ENCODE data around the gene S100A13. TPM values are rescaled to one million over a fixed set of nuclear protein-coding genes. Genes with fewer than 3 reads are reported as not detected.
"Not testable (repeated sequence)": the region's sequence is repeated elsewhere in the genome, so short reads cannot be mapped to it uniquely, and the experiment has no call there.

Gene S100A13
- 30.2 and 33.7 TPM in 2 replicates for total RNA-seq
- long read RNA-seq, partial matches to known transcripts: 7 of 7 reads
- long read RNA-seq, other reads (novel, unspliced or antisense): 0 of 7 reads

DNA sequence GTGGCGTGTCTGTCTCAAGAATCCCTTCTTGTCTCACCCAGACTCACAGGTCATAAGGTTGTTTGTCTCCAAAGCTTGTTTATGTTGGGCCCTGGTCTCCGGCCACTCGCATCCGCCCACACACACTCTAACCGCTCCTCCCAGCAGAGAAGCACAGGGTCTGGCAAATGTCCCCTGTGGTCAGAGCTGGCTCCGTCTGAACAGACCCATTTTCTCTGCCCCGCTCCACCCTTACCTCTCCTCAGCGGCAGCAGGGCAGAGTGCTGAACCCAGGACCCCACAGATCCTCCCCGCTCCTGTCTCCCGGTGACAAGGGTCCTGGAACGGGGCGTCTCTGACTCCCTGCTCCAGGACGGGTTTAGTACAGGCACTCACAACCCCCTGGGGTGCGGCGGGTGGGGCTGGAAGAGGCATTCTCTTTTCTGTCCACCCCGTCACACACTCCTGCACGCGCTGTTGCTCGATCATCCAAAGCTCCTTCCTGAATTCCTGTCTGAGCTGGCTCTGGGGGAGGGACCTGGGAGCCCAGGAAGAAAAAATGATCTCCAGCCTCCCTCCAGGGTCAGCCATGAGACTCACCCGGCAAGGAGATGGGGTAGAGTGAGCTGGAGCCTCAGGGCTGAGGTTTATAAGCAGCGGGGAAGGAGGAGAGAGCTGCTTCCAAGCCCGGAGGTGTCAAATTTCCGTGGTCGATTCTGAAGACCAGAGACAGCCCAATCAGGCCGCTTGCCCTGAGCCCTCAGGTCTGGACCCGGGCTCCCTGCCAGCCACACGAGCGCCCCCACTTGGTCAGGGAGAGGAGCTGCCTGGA, at the start of gene S100A13:
TSS of gene S100A13 (minus strand) at position 602 of the 811 bp plus-strand sequence. CDS start 1,033 bp downstream, outside the sequence.
- peaks cover 47% of the 10 kb centered on the region for H3K4me1 Mint-ChIP-seq
- no peaks in the 10 kb centered on the region for H3K36me3 Mint-ChIP-seq (ENCODE audit: low read depth)
- peak within 1 kb of the TSS; percentile 96 for H3K27ac Mint-ChIP-seq (ENCODE audit: unreplicated experiment)
- no peaks in the 10 kb centered on the region for H3K27me3 Mint-ChIP-seq (ENCODE audit: low read depth)
- H3K4me3 Mint-ChIP-seq: peak within 1 kb of the TSS; percentile 90
- DNase-seq (ENCODE audit: low read depth, low spot score): peak; percentile 87
- no peaks in the 10 kb centered on the region for H3K9me3 Mint-ChIP-seq
- TF ChIP-seq, protein P1, sequence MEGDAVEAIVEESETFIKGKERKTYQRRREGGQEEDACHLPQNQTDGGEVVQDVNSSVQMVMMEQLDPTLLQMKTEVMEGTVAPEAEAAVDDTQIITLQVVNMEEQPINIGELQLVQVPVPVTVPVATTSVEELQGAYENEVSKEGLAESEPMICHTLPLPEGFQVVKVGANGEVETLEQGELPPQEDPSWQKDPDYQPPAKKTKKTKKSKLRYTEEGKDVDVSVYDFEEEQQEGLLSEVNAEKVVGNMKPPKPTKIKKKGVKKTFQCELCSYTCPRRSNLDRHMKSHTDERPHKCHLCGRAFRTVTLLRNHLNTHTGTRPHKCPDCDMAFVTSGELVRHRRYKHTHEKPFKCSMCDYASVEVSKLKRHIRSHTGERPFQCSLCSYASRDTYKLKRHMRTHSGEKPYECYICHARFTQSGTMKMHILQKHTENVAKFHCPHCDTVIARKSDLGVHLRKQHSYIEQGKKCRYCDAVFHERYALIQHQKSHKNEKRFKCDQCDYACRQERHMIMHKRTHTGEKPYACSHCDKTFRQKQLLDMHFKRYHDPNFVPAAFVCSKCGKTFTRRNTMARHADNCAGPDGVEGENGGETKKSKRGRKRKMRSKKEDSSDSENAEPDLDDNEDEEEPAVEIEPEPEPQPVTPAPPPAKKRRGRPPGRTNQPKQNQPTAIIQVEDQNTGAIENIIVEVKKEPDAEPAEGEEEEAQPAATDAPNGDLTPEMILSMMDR (conservative IDR thresholded peaks at IDR 0.05): peak; percentile 77

- Mint-ChIP-seq H3K27ac (ENCODE audit: unreplicated experiment) (no peak overlapping the region), H3K4me3 (peak overlapping the region; percentile 84), H3K36me3 (ENCODE audit: low read depth) (peaks cover 7% of the 10 kb centered on the region), H3K9me3 (no peaks in the 10 kb centered on the region), H3K27me3 (ENCODE audit: low read depth) (peaks cover 22% of the 10 kb centered on the region), H3K4me1 (peaks cover 24% of the 10 kb centered on the region)
- no peak for DNase-seq (ENCODE audit: low read depth, low spot score)
- TF ChIP-seq, protein P1 (conservative IDR thresholded peaks at IDR 0.05): no peak
These were observed 46.2 kb upstream of the S100A13 start for GRCh38 chr1:153673511-153673910.

DNA sequence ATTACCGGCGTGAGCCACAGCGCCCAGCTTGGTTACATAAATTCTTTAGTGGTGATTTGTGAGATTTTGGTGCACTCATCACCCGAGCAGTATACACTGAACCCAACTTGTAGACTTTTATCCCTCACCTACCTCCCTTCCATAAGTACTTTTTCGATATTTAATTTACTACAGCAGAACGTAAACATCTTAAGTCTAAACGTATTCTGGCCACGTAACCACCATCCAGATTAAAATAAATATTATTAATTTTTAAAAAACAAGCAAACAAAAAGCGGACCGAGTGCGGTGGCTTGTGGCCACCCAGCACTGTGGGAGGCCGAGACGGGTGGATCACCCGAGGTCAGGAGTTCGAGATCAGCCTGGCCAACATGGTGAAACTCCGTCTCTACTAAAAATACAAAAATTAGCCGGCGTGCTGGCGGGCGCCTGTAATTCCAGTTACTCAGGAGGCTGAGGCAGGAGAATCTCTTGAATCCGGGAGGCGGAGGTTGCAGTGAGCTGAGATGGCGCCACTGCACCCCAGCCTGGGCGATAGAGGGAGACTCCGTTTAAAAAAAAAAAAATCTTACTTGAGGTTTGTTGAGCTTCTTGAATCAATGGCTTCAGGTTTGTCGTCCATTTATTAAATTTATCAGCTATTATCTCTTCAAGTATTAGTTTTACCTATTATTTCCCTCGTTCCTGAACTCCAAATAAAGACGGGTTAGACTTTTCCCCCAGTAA, 44.5 kb upstream of the S100A13 start:
- Mint-ChIP-seq H3K4me1 (peaks cover 24% of the 10 kb centered on the region), H3K36me3 (ENCODE audit: low read depth) (peaks cover 16% of the 10 kb centered on the region)
- DNase-seq (ENCODE audit: low read depth, low spot score): peak; percentile 43
- H3K27me3 Mint-ChIP-seq (ENCODE audit: low read depth); H3K9me3 Mint-ChIP-seq; H3K4me3 Mint-ChIP-seq; H3K27ac Mint-ChIP-seq (ENCODE audit: unreplicated experiment): not testable (repeated sequence)
- TF ChIP-seq, protein P1 (conservative IDR thresholded peaks at IDR 0.05): peak; percentile 35

- no peak within 1 kb of the TSS for H3K4me3 Mint-ChIP-seq
- H3K9me3 Mint-ChIP-seq: no peaks in the 10 kb centered on the region
- peaks cover 2% of the 10 kb centered on the region for H3K27me3 Mint-ChIP-seq (ENCODE audit: low read depth)
- peak; percentile 93 for DNase-seq (ENCODE audit: low read depth, low spot score)
- TF ChIP-seq, protein P1 (conservative IDR thresholded peaks at IDR 0.05): no peak
- H3K4me1 Mint-ChIP-seq: peaks cover 24% of the 10 kb centered on the region
- H3K27ac Mint-ChIP-seq (ENCODE audit: unreplicated experiment): no peak within 1 kb of the TSS
- peaks cover 16% of the 10 kb centered on the region for H3K36me3 Mint-ChIP-seq (ENCODE audit: low read depth)
These were observed 43.7 kb upstream of the S100A13 start, which contains the start of gene ILF2 for GRCh38 chr1:153670859-153671627. ILF2 (minus strand) TSS chr1:153670993; CDS start chr1:153670922, 71 bp downstream.

DNA sequence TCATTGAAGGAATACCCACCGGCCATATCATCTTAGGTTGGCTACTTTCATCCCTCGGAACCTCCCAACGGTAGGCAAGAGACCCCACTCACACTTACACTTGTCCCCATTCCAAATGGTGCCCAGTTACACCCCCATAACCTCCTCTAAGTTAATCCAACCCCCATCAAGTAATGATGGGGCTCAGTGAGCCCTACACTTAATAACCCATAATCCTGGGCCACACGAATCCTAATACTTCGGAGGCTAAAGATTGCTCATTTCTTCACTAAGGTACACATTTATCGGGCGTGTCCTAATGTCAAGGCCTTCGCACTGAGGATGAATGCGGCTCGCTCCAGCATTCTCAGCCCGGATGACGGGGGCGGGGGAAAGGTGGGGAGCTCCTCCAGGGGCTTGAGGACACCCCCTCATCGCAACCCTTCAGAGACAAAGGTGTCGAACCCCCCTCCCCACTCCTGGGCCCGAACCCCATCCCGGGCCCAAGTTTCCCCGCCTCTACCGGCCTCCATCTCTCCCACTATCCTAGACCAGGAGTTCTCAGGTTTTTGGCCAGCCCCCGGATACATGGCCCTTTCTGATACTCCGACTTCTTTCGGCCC, 43.1 kb upstream of the S100A13 start:
- peaks cover 24% of the 10 kb centered on the region for H3K4me1 Mint-ChIP-seq
- no peak for DNase-seq (ENCODE audit: low read depth, low spot score)
- H3K4me3 Mint-ChIP-seq: no peak overlapping the region
- TF ChIP-seq, protein P1 (conservative IDR thresholded peaks at IDR 0.05): no peak
- no peak overlapping the region for H3K27ac Mint-ChIP-seq (ENCODE audit: unreplicated experiment)
- peaks cover 19% of the 10 kb centered on the region for H3K36me3 Mint-ChIP-seq (ENCODE audit: low read depth)
- peaks cover 2% of the 10 kb centered on the region for H3K27me3 Mint-ChIP-seq (ENCODE audit: low read depth)
- no peaks in the 10 kb centered on the region for H3K9me3 Mint-ChIP-seq

Data from neural crest cell (in vitro differentiated cells).